Uterus (tissue), 4 donors: ENCODE measurements around the gene PRKG1. TPM values are rescaled to one million over a fixed set of nuclear protein-coding genes. Genes with fewer than 3 reads are reported as not detected.
"Not testable (repeated sequence)": the region's sequence is repeated elsewhere in the genome, so short reads cannot be mapped to it uniquely, and the experiment has no call there.

Source experiments
- DNase-seq, 2 donors: peaks; one replicate each; pipeline ENCODE4 v3.0.0-alpha.2; 2019 to 2020
- H3K27ac ChIP-seq, 2 donors: fragments of 200-600 bp; sonication (generic); 1 replicate in 1 of 2; 2 replicates in 1 of 2; pipeline ENCODE4 v1.5.1; 2016 to 2018
- H3K27me3 ChIP-seq, 2 donors: fragments of 200-600 bp; sonication (generic); one replicate each; pipeline ENCODE4 v1.5.1; 2018 to 2019; ENCODE audit warnings: control low read depth in 1 of 2
- H3K36me3 ChIP-seq, 2 donors: fragments of 200-600 bp; sonication (generic); one replicate each; pipeline ENCODE4 v1.5.1; 2019; ENCODE audit warnings: control low read depth in 1 of 2
- H3K4me1 ChIP-seq, 2 donors: fragments of 200-600 bp; sonication (generic); one replicate each; pipeline ENCODE4 v1.5.1; 2018 to 2019; ENCODE audit warnings: control low read depth in 1 of 2
- H3K4me3 ChIP-seq, 2 donors: fragments of 200-600 bp; sonication (generic); 1 replicate in 1 of 2; 2 replicates in 1 of 2; pipeline ENCODE4 v1.5.1; 2018 to 2019; ENCODE audit warnings: mild to moderate bottlenecking in 1 of 2
- H3K9me3 ChIP-seq, 2 donors: fragments of 200-600 bp; sonication (generic); one replicate each; pipeline ENCODE4 v1.5.1; 2019; ENCODE audit warnings: control low read depth in 1 of 2
- POLR2A ChIP-seq, 2 donors: fragments of 450-650 bp; IDR thresholded peaks; one replicate each; pipeline ENCODE4 v1.6.1; 2016; ENCODE audit warnings: antibody characterized with exemption in 2 of 2, mild to moderate bottlenecking in 1 of 2, moderate library complexity in 1 of 2
- intact Hi-C: fragments of 100-400 bp; cut with DNase I; formaldehyde crosslinking; loops from one replicate; pipeline ENCODE4 v1.15.1; 2023; ENCODE audit warnings: low total_unique reads
- total RNA-seq, 4 donors: library from RNA; depleted of rRNA in 3 of 4; stranded (reverse); fragments of >200 nt in 3 of 4; gene quantifications; one replicate each; pipeline versions ENCODE4 v1.1.0 to v1.2.4, GENCODE V29; 2014 to 2023
- TF ChIP-seq, protein P1 (sequence below), 4 experiments: fragments of 200-600 bp in 2 of 4; fragments of 450-650 bp in 2 of 4; sonication (generic) in 2 of 4; IDR thresholded peaks; one replicate each; pipeline ENCODE4 v1.5.1; 2016 to 2019; ENCODE audit warnings: antibody characterized with exemption in 4 of 4, mild to moderate bottlenecking in 2 of 4, moderate library complexity in 1 of 4
- donor health status: DM: yes; HTN: yes; CAD: no.

PRKG1 gene
- total RNA-seq, 4 donors from 2014 or later: 32.4 to 136 (median 69.6) TPM

DNA sequence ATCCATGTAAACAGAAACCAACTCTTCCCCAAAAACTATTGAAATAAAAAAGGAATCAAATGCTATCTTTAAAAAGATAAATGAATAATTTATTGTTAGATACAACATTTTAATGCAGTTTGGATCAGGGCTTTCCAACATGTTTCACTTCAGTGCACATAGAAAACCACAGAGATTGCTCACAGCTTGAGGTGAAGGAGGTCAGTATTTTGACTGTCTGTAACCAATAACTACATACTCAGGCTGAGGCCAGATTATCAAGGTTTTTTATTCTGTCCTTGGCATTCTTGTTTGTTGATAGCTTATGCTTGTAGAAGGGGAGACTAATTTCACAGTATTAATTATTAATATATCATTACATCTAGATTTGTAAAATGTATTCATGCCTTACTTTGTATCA lies 195.5 kb downstream of the PRKG1 start:
- intact Hi-C loops: no loop called here
- Histone ChIP-seq H3K36me3 (no peaks in the 10 kb centered on the region), H3K4me1 (no peaks in the 10 kb centered on the region), H3K27ac (no peak overlapping the region), H3K4me3 (no peak overlapping the region), H3K9me3 (no peaks in the 10 kb centered on the region), H3K27me3 (no peaks in the 10 kb centered on the region)
- TF ChIP-seq, protein P1, sequence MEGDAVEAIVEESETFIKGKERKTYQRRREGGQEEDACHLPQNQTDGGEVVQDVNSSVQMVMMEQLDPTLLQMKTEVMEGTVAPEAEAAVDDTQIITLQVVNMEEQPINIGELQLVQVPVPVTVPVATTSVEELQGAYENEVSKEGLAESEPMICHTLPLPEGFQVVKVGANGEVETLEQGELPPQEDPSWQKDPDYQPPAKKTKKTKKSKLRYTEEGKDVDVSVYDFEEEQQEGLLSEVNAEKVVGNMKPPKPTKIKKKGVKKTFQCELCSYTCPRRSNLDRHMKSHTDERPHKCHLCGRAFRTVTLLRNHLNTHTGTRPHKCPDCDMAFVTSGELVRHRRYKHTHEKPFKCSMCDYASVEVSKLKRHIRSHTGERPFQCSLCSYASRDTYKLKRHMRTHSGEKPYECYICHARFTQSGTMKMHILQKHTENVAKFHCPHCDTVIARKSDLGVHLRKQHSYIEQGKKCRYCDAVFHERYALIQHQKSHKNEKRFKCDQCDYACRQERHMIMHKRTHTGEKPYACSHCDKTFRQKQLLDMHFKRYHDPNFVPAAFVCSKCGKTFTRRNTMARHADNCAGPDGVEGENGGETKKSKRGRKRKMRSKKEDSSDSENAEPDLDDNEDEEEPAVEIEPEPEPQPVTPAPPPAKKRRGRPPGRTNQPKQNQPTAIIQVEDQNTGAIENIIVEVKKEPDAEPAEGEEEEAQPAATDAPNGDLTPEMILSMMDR (IDR thresholded peaks at IDR 0.05): no peak
- no peak for DNase-seq

DNA sequence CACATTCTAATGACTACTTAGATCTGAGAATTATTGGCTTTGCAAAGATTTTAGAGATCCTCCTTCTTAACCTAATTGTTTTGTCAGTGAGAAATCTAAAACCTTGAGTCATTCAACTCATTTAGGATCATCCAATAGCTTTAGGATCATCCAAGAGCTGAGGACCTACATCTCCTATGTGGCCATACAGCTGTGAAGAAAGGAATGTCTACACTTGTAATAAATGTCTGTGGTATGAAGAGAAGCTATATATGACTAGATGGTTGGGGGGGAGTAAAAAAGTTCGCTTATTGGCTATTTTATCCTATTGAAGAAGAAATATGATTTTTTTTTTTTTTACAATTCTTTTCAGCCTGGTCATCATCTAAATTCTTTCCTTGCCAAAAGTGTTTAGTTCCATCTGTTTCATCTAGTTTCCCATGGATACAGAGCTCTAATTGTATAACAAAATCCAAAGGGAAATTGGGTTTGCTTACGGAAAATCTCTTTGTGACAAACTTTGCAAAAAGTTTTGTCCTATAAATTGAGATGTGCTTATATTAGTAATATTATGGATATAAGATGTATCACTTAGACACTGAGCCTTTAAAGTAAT lies 196.7 kb downstream of the PRKG1 start:
- Histone ChIP-seq H3K27ac (no peak overlapping the region), H3K27me3 (no peaks in the 10 kb centered on the region), H3K9me3 (no peaks in the 10 kb centered on the region), H3K36me3 (no peaks in the 10 kb centered on the region), H3K4me3 (no peak overlapping the region), H3K4me1 (no peaks in the 10 kb centered on the region)
- TF ChIP-seq, protein P1 (IDR thresholded peaks at IDR 0.05): no peak
- TF ChIP-seq POLR2A (IDR thresholded peaks at IDR 0.05): no peak
- intact Hi-C loops: no loop called here
- no peak for DNase-seq

DNA sequence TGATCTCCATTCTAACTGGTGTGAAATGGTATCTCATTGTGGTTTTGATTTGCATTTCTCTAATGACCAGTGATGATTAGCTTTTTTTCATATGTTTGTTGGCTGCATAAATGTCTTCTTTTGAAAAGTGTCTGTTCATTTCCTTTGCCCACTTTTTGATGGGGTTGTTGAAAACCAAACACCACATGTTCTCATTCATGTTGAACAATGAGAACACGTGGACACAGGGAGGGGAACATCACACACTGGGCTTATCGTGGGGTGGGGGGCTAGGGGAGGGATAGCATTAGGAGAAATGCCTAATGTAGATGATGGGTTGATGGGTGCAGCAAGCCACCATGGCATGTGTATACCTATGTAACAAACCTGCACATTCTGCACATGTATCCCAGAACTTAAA lies 197.8 kb downstream of the PRKG1 start:
- H3K4me1 ChIP-seq, intact Hi-C loops, H3K36me3 ChIP-seq, H3K27ac ChIP-seq, DNase-seq, H3K4me3 ChIP-seq, H3K27me3 ChIP-seq, H3K9me3 ChIP-seq: not testable (repeated sequence)

DNA sequence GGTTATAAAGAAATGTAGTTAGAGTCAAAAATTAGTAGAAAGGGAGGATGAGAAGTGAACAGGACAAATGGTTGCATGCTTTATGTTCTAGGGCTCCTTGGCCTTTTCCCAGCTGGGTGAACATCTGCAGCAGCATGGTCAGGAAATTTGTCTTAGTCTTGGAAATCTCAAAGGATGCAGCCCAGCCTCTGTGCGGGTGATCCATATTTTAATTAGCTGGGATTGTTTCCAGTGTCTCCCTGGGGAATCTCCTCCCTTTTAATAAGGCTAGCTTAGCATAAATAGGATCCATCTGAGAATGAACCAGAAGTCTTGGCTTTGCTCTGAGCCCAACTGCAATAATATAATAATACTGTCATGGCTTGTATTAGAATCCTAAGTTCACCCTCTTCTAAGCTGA lies 198.3 kb downstream of the PRKG1 start:
- no peaks in the 10 kb centered on the region for H3K36me3 ChIP-seq
- H3K27ac ChIP-seq: no peak overlapping the region
- no peak overlapping the region for H3K4me3 ChIP-seq
- no peaks in the 10 kb centered on the region for H3K4me1 ChIP-seq
- no peaks in the 10 kb centered on the region for H3K9me3 ChIP-seq
- no peaks in the 10 kb centered on the region for H3K27me3 ChIP-seq
- DNase-seq: peak; percentile 23 to 33
- TF ChIP-seq, protein P1 (IDR thresholded peaks at IDR 0.05): no peak
- no peak for TF ChIP-seq POLR2A (IDR thresholded peaks at IDR 0.05)
- intact Hi-C loops: no loop called here

DNA sequence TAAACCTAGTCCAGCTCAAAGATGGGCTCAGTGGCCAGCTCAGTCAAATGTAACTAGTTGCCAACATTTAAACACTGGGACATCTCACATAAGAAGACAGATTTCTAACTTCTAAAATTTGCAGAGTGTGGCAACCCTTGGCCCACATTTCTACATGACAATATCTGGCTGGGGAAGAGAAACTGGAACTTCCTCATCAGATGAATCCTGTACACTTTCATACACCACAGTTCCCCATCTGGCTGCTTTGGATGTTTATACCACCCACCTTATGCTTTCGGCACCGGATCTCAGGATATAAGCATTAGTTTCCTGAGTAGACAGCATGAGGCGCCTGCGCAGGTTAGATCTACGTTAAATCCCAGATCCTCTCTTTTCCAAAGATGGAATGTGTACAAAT lies 199.3 kb downstream of the PRKG1 start:
- Histone ChIP-seq H3K4me3 (no peak overlapping the region), H3K9me3 (no peaks in the 10 kb centered on the region), H3K4me1 (no peaks in the 10 kb centered on the region), H3K27me3 (no peaks in the 10 kb centered on the region), H3K36me3 (no peaks in the 10 kb centered on the region), H3K27ac (no peak overlapping the region)
- DNase-seq: no peak
- TF ChIP-seq, protein P1 (IDR thresholded peaks at IDR 0.05): no peak
- no peak for TF ChIP-seq POLR2A (IDR thresholded peaks at IDR 0.05)
- intact Hi-C loops: no loop called here

DNA sequence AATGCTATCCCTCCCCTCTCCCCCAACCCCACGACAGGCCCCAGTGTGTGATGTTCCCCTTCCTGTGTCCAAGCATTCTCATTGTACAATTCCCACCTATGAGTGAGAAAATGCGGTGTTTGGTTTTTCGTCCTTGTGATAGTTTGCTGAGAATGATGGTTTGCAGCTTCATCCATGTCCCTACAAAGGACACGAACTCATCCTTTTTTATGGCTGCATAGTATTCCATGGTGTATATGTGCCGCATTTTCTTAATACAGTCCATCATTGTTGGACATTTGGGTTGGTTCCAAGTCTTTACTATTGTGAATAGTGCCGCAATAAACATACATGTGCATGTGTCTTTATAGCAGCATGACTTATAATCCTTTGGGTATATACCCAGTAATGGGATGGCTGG lies 201.8 kb downstream of the PRKG1 start:
- DNase-seq, H3K4me1 ChIP-seq, intact Hi-C loops, H3K36me3 ChIP-seq, H3K27ac ChIP-seq, H3K4me3 ChIP-seq, H3K27me3 ChIP-seq, H3K9me3 ChIP-seq: not testable (repeated sequence)

DNA sequence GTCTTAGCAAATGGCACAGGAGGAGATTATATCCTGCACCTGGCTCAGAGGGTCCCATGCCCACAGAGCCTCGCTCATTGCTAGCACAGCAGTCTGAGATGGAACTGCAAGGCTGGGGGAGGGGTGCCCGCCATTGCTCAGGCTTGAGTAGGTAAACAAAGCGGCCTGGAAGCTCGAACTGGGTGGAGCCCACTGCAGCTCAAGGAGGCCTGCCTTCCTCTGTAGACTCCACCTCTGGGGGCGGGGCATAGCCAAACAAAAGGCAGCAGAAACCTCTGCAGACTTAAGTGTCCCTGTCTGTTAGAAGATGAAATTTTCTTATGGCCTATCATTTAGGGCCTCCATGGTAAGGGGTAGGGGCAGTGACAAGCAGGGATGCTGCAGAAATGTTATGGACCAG lies 207.1 kb downstream of the PRKG1 start:
- H3K9me3 ChIP-seq, H3K4me3 ChIP-seq, H3K27ac ChIP-seq, H3K4me1 ChIP-seq, H3K27me3 ChIP-seq, DNase-seq, intact Hi-C loops, H3K36me3 ChIP-seq: not testable (repeated sequence)
